HG03469 (cell line): ENCODE results near the gene COX4I1.
A peak's percentile ranks its signal among the peaks of the same experiment; 100 is the strongest.
"Not testable (repeated sequence)": the region's sequence is repeated elsewhere in the genome, so short reads cannot be mapped to it uniquely, and the experiment has no call there.

Experiments
- ATAC-seq: cut with Tn5 transposase; IDR thresholded peaks from one replicate; pipeline ENCODE4 v1.9.1; 2021; ENCODE audit warnings: mild to moderate bottlenecking, moderate library complexity, moderate number of reproducible peaks; ENCODE audit not compliant: unreplicated experiment

COX4I1 gene

GRCh38 chr16:85798283-85798776 lies 1.2 kb upstream of the COX4I1 start:
- no peak for ATAC-seq

- peak; percentile 5 for ATAC-seq
These were observed 496 bp upstream of the COX4I1 start for GRCh38 chr16:85798901-85799496.

- ATAC-seq = no peak
These were observed 800 bp downstream of the COX4I1 start for GRCh38 chr16:85800321-85800669.

- ATAC-seq = no peak
These were observed 4.1 kb downstream of the COX4I1 start for GRCh38 chr16:85803570-85803969.

- no peak for ATAC-seq
These were observed 6.0 kb downstream of the COX4I1 start for GRCh38 chr16:85805442-85806045.

GRCh38 chr16:85806539-85806938 lies 7.0 kb downstream of the COX4I1 start:
- no peak for ATAC-seq

- ATAC-seq = not testable (repeated sequence)
These were observed 7.8 kb downstream of the COX4I1 start for GRCh38 chr16:85807340-85807739.

- ATAC-seq = not testable (repeated sequence)
These were observed 8.6 kb downstream of the COX4I1 start for GRCh38 chr16:85808104-85808503.

- ATAC-seq = no peak
These were observed 9.4 kb downstream of the COX4I1 start for GRCh38 chr16:85808926-85809325.

- ATAC-seq = no peak
These were observed 10.2 kb downstream of the COX4I1 start for GRCh38 chr16:85809645-85810044.

- ATAC-seq = no peak
These were observed 10.7 kb downstream of the COX4I1 start for GRCh38 chr16:85810097-85810741.

GRCh38 chr16:85810742-85811115 lies 11.2 kb downstream of the COX4I1 start:
- no peak for ATAC-seq

GRCh38 chr16:85812031-85812807 lies 12.7 kb downstream of the COX4I1 start:
- ATAC-seq = no peak

GRCh38 chr16:85812811-85813700 lies 13.6 kb downstream of the COX4I1 start:
- no peak for ATAC-seq

- ATAC-seq = no peak
These were observed 16.7 kb downstream of the COX4I1 start for GRCh38 chr16:85816159-85816558.

- not testable (repeated sequence) for ATAC-seq
These were observed 17.7 kb downstream of the COX4I1 start for GRCh38 chr16:85817195-85817594.

- no peak for ATAC-seq
These were observed 19.8 kb downstream of the COX4I1 start for GRCh38 chr16:85819245-85819644.

- ATAC-seq = no peak
These were observed 20.3 kb downstream of the COX4I1 start for GRCh38 chr16:85819771-85820170.

- ATAC-seq = no peak
These were observed 21.3 kb downstream of the COX4I1 start for GRCh38 chr16:85820604-85821372.
